H4 (cell line): ENCODE measurements around the gene NABP1. TPM values are rescaled to one million over a fixed set of nuclear protein-coding genes. Genes with fewer than 3 reads are reported as not detected.

Source experiments
- DNase-seq: peaks from one replicate; pipeline ENCODE4 v3.0.0-alpha.2; 2015; ENCODE audit warnings: low spot score
- total RNA-seq: library from RNA; depleted of rRNA; stranded (reverse); fragments of >200 nt; shearing (Covaris generic); gene quantifications from 2 replicates; pipeline ENCODE4 v1.2.3, GENCODE V29; 2014; rRNA removed

Gene NABP1
- total RNA-seq, 1 experiment from 2014 or later = 19.8 TPM

DNA sequence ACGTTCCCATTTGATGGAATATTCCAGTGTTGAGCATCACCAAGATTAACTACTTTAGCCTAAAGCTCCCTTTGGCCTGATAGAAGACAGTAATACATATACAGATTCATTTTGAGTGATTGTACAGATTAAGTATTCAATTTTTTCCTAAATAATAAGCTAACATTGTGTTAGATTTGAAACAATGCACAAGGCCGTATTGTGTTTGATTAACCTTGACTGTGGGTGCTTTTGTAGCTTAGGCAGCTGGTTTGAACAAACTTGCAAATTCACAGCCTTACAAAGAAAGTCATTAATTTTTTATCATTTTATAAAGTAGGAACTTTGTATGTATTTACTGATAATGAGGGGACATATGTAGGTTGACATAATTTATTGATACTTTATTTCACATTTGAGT is 29.6 kb downstream of the NABP1 start:
- DNase-seq = no peak

DNA sequence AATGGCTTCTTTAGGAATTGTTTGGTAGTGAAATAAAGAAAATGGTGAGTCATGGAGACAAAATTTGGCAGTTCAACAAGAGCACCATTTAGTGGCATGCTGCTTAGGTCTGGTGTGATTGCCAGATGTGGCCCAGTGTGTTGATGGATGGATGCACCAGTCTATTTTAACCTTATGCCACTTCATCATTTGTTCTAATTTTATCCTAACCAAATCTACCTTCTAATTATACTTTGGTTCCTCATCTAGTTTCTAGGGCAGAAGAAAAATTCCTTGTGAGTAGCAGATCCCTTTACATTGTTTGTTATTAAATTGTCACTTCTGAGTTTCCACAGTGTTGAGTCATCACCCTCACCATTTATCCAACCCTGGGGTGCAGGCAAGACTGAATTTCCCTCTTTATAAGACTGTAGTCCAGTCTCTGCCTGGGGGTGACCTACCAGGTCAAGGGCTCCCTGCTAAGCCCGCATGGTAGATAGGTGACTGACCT is 32.5 kb downstream of the NABP1 start:
- DNase-seq = peak; percentile 60

DNA sequence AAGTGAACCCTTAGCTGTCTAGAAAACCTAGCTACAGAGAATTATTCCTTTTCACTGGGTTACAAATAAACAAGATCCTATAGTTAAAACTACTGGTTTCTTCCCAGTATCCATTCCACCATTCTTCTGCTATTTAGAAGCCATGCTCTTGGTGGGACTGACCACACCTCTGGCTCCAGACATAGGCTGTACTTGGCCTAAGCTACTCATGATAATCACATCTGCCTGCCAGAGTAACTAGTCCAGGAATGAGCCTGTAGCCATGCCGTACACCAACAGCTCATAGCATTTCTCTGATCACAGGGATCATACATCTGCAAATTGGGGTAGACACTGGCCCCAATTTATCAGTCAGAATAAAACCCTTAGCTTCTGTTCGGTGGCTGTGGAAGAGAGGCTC is 33.7 kb downstream of the NABP1 start:
- DNase-seq = no peak

- peak; percentile 14 for DNase-seq
Measured at GRCh38 chr2:191713837-191714236, 35.9 kb downstream of the NABP1 start.

- DNase-seq = no peak
Measured at GRCh38 chr2:191714925-191715324, 37.0 kb downstream of the NABP1 start.

DNA sequence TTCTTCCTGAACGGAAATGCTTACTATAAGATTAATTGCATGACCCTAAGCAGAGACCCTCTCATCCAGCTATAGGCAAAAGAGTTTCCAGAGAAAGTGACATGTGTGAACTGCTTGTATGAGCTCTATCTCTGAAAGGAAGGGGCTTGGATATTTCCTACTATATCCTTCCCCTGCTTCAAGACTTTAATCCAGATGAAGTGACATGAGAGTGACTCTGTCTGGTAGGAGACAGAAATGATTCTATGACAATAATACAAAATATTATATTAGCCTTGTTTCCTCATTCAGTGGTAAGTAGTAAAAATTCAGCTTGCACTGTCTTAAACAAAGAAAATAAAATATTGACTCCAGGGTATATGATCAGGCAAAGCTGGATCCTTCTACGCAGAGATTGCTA is 37.5 kb downstream of the NABP1 start:
- no peak for DNase-seq

DNA sequence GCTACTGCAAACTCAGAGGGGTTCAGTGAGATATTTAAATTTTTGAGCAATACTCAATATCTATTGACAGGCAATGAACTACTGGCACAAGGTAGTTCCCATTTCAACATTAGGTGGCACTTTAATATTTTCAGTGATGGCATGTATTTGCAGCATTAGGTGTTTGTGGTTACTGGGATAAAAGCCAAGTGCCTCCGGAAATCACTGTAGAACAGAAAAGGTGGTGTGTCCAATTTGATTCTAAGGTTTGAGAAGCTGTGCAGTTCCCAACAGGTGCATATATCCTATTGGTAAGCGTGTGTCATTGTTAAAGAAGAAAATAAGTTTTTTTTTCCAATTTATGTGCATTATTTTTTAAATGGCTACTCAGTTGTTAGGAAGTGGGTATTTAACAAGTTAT is 41.3 kb downstream of the NABP1 start:
- no peak for DNase-seq

DNA sequence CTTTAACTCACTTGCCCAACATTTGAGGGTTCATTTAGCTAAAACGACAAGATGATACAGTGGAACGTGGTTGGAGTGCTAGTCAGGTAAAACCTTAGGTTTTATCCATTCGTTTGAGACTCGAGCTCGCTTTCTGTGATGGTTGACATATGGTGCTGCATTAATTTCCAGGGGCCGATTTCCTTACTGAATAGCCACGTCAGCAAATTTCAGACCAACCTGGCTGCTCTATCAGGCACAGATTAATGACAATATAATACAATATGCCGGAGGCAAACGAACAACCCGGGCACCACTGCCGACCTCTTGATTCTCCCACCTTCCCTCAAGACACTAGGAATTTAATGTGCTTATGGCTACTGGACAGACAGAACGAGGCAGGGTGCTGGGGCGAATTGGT is 42.0 kb downstream of the NABP1 start:
- DNase-seq = no peak

GRCh38 chr2:191721331-191721730 is 43.4 kb downstream of the NABP1 start:
- DNase-seq = no peak

- no peak for DNase-seq
Measured at GRCh38 chr2:191724015-191724414, 46.1 kb downstream of the NABP1 start.

DNA sequence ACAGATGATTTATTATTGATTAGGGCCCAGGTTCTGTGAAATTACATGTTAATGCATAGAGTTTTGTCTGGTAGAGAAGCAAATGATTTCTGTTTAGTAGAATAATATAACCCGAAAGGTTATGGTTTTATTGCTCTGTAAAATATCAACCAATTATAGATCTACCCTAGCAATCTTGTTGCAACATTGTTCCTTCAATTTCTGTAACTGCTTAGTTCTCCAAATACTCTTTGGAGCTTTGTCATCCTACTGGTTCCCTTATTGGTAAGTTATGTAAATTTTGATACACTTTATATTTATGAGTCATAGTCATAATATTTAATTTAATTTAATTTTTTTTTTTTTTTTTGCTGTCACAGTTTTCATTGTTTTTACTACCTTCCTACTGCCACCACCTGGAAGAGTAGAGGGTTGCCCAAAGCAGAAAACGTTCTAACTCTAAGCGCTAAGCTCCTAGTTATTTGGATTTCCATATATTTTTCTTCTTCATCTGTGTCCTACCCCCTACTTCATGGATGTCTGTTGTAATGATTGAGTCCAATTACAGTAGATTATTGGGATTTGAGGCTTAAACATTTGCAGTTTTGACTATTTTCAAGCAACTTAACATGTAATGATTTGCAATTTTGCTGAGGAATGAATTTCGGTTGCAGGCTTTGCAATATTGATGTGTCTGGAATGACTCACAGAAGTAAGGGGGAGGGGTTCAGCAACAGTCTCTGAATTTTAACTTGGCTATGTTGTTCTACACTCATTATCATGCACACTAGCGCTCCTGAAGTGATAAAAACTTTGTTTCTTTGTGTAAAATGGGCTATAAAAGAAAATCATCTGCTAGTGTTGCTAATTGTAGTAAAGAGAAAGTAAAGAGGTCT is 51.1 kb downstream of the NABP1 start:
- DNase-seq = no peak

DNA sequence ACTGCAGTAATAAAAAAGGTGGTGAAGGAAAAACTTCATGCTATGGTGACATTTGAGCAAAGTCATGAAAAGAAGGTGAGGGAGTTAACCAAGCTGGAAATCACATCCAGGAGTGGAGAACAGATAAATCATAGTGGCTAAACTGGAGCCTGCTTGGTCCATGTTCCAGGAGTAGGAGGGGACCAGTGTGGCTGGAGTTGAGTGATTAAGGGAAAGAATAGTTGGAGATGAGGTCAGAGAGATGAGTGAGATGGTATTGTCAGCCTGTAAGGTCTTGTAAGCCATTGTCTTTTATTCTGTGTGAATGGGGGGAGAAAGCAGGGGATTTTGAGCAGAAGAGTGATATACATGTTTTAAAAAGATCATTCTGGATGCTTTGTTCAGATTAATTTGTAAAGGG is 52.3 kb downstream of the NABP1 start:
- DNase-seq = no peak

Other genes with a start within 250 kb of the NABP1 start
- gene CAVIN2, start 169.0 kb downstream of the NABP1 start, total RNA-seq = 1.4 and 1.9 TPM in 2 replicates